ENCODE results near the gene KRTAP26-1.

The KRTAP26-1 gene

DNA sequence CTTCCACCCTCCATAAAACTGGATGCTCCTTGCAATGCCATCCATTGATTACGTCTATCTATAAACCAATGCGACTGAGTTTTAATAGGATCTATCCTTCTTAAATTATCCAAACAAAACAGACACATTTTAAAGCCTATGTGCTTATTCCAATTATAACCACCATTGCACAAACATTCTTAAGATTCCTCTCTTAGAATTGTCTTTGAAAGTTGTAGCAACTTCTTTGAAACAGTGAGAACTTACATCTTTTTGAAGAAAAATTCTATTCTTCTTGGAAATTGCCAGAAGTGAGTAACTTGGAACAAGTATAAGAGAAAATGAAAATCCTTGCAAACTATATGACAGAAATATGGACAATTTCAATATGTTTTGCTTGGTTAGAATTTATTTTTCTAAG, at the start of gene KRTAP26-1:
KRTAP26-1 (minus strand) TSS at position 101 of the 400 bp plus-strand sequence. CDS start 280 bp downstream, outside the sequence.
- Mint-ChIP-seq H3K4me3 (no peak within 1 kb of the TSS), H3K4me1 (ENCODE audit: low read depth) (no peaks in the 10 kb centered on the region), H3K27me3 (ENCODE audit: low read depth) (no peaks in the 10 kb centered on the region), H3K27ac (no peak within 1 kb of the TSS), H3K9me3 (no peaks in the 10 kb centered on the region), H3K36me3 (ENCODE audit: low read depth) (no peaks in the 10 kb centered on the region)

DNA sequence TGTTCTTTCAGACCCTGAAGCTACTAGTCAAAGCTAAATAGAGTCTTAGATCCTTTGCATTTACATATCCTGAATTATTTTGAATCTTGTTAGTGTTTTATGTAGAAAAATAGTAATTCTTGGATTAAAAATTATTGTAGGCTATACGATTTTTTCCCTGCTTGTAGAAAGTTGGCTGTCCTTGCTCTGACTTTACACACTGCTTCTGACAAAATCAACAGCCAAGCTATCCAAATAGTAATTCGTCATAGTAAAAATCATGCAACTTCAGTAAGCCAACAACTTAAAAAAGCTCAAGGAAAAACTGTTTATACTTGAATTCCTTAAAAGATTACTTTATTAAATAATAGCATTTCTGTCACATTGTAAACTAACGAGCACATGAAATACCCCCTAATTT, 35.8 kb upstream of the KRTAP26-1 start:
- Mint-ChIP-seq H3K27me3 (ENCODE audit: low read depth) (no peaks in the 10 kb centered on the region), H3K4me3 (no peak overlapping the region), H3K9me3 (no peaks in the 10 kb centered on the region), H3K27ac (no peak overlapping the region), H3K36me3 (ENCODE audit: low read depth) (no peaks in the 10 kb centered on the region), H3K4me1 (ENCODE audit: low read depth) (no peaks in the 10 kb centered on the region)

GRCh38 chr21:30354308-30355005, 34.3 kb upstream of the KRTAP26-1 start:
- no peak overlapping the region for H3K27ac Mint-ChIP-seq
- no peaks in the 10 kb centered on the region for H3K9me3 Mint-ChIP-seq
- no peaks in the 10 kb centered on the region for H3K36me3 Mint-ChIP-seq (ENCODE audit: low read depth)
- H3K4me3 Mint-ChIP-seq: no peak overlapping the region
- no peaks in the 10 kb centered on the region for H3K27me3 Mint-ChIP-seq (ENCODE audit: low read depth)
- no peaks in the 10 kb centered on the region for H3K4me1 Mint-ChIP-seq (ENCODE audit: low read depth)

DNA sequence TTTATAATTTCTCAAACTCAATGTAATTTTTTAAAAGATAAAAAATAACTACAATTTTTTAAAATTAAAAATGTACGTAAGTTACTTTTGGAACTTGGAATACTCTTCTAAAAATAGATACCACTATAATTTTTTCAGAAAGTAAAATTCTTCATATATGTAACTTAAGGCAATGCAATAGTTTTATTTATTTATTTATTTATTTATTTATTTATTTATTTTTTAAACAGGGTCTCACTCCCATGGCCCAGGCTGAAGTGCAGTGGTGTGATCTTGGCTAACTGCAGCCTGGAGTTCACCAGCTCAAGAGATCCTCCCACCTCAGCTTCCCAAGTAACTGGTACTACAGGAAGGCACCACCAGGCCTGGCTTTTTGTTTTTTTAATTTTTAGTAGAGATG, 31.4 kb upstream of the KRTAP26-1 start:
- Mint-ChIP-seq H3K27me3 (ENCODE audit: low read depth) (no peaks in the 10 kb centered on the region), H3K36me3 (ENCODE audit: low read depth) (no peaks in the 10 kb centered on the region), H3K4me3 (no peak overlapping the region), H3K27ac (no peak overlapping the region), H3K9me3 (no peaks in the 10 kb centered on the region), H3K4me1 (ENCODE audit: low read depth) (no peaks in the 10 kb centered on the region)

DNA sequence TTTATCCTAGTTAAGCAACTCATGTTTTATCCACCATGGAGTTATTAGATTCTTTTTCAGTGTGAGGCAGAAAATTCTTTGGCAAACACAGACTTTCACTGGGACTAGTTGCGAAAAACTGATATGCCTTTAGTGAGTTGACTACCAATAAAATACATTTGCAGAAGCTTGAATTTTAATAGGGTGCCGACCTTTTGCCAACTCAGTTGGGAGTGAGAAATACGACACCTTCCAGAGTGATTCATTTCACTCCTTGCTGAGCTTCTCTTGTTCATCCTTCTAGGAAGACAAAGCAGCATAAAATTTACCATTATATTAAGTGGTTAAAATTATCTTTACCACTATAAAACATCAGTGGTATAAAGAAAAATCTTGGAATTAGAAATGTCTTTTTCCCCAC, 29.5 kb upstream of the KRTAP26-1 start:
- no peaks in the 10 kb centered on the region for H3K4me1 Mint-ChIP-seq (ENCODE audit: low read depth)
- no peaks in the 10 kb centered on the region for H3K36me3 Mint-ChIP-seq (ENCODE audit: low read depth)
- no peaks in the 10 kb centered on the region for H3K9me3 Mint-ChIP-seq
- no peaks in the 10 kb centered on the region for H3K27me3 Mint-ChIP-seq (ENCODE audit: low read depth)
- no peak overlapping the region for H3K4me3 Mint-ChIP-seq
- no peak overlapping the region for H3K27ac Mint-ChIP-seq

GRCh38 chr21:30348506-30348905, 28.4 kb upstream of the KRTAP26-1 start, which contains the start of gene KRTAP23-1:
KRTAP23-1 (minus strand) TSS chr21:30348606; CDS start chr21:30348606, 0 bp downstream.
- H3K4me3 Mint-ChIP-seq: no peak within 1 kb of the TSS
- no peaks in the 10 kb centered on the region for H3K4me1 Mint-ChIP-seq (ENCODE audit: low read depth)
- H3K27ac Mint-ChIP-seq: no peak within 1 kb of the TSS
- H3K36me3 Mint-ChIP-seq (ENCODE audit: low read depth): no peaks in the 10 kb centered on the region
- no peaks in the 10 kb centered on the region for H3K9me3 Mint-ChIP-seq
- H3K27me3 Mint-ChIP-seq (ENCODE audit: low read depth): no peaks in the 10 kb centered on the region

DNA sequence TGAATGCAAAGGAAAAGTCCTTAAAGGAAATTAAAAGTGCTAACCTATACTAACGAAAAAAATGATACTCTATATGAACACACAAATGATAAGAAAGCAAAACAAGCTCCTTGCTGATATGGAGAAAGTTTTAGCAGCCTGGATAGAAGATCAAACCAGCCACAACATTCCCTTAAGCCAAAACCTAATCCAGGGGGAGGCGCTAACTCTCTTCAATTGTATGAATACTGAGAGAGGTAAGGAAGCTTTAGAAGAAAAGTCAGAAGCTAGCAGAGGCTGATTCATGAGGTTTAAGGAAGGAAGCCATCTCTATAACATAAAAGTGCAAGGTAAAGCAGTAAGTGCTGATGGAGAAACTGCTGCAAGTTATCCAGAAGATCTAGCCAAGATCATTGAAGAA, 24.9 kb upstream of the KRTAP26-1 start:
- Mint-ChIP-seq H3K27ac (no peak overlapping the region), H3K4me1 (ENCODE audit: low read depth) (no peaks in the 10 kb centered on the region), H3K36me3 (ENCODE audit: low read depth) (no peaks in the 10 kb centered on the region), H3K4me3 (no peak overlapping the region), H3K9me3 (no peaks in the 10 kb centered on the region), H3K27me3 (ENCODE audit: low read depth) (no peaks in the 10 kb centered on the region)

DNA sequence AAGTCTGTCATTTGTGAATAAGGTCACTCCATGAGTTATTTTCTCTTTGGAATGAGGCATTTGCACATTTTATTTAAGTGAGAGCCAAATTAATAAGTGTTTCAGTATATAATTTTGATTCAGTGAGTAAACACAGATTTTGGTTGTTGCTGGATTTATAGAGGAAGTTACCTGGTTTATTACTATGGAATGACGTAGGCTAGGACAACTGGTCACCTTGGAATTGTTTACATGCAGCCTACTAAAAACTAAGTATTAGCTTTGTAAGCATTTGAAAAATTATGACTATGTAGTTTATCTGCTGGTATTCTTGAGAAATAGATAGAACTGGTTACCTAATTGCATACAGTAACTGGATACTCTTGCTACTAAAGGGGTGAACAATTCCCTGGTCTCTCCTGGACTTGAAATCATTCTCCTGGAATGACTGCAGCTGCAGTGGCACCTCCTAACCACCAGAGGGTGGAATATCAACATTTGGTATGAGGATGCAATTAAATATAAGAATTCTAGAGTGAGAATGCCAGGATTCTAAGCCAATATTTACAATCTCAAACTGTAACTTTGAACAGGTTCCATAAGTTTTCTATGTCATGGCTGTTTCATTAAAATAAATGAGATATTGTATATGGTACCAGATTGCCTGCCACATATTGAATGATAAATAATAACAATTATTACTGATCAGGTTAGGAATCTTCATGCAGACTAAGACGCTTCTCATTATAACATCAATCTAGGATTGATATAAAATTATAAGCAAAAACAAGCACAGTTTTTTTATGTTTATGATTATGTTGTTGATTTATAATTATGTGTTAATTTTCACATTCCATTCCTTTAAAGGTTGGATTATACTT, 20.8 kb upstream of the KRTAP26-1 start:
- no peaks in the 10 kb centered on the region for H3K27me3 Mint-ChIP-seq (ENCODE audit: low read depth)
- H3K4me1 Mint-ChIP-seq (ENCODE audit: low read depth): no peaks in the 10 kb centered on the region
- no peak overlapping the region for H3K4me3 Mint-ChIP-seq
- H3K36me3 Mint-ChIP-seq (ENCODE audit: low read depth): no peaks in the 10 kb centered on the region
- H3K27ac Mint-ChIP-seq: no peak overlapping the region
- no peaks in the 10 kb centered on the region for H3K9me3 Mint-ChIP-seq

DNA sequence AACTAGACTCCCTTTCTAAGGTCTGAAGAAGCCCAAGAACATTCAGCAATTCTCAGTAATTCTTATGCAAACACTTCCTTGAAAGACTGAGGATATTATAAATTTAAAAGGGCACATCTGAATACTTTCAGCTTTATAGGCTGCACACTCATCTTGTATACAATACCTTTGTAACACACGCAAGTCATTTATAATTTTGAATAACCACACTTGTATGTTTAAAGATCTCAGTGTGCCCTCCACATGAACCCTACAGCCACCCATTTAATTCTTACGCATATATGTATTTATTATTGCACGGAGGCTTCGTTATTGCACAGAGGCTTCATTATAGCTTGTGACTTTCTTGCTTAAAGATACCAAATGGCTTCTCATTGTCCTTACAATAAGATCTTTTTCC, 18.6 kb upstream of the KRTAP26-1 start:
- Mint-ChIP-seq H3K4me1 (ENCODE audit: low read depth) (no peaks in the 10 kb centered on the region), H3K9me3 (no peaks in the 10 kb centered on the region), H3K27me3 (ENCODE audit: low read depth) (no peaks in the 10 kb centered on the region), H3K27ac (no peak overlapping the region), H3K36me3 (ENCODE audit: low read depth) (no peaks in the 10 kb centered on the region), H3K4me3 (no peak overlapping the region)

GRCh38 chr21:30337772-30338171, 17.7 kb upstream of the KRTAP26-1 start:
- no peak overlapping the region for H3K4me3 Mint-ChIP-seq
- no peaks in the 10 kb centered on the region for H3K36me3 Mint-ChIP-seq (ENCODE audit: low read depth)
- H3K9me3 Mint-ChIP-seq: no peaks in the 10 kb centered on the region
- no peaks in the 10 kb centered on the region for H3K4me1 Mint-ChIP-seq (ENCODE audit: low read depth)
- no peaks in the 10 kb centered on the region for H3K27me3 Mint-ChIP-seq (ENCODE audit: low read depth)
- H3K27ac Mint-ChIP-seq: no peak overlapping the region

DNA sequence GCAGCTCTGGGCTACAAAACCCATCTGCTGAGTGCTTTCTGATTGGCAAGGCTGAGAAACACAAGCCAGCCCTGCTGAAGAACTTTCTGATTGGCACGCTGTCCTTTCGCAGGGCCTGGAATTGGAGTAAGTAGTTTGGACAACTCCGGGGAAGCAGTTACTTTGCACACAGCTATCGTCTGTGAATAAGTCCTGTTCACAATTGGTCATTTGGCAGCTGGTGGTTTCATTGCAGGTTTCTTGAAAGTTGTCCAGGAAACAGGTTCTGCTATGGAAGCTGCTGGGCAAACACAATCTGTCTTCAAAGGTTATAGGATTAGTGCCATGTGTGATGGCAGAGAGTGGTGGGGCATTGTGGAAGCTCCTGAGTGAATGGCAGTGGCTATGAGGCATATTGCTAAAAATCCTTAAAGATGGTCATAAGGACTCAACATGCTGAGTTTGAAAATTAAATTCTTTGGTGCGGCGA, 17.2 kb upstream of the KRTAP26-1 start, which contains the start of gene KRTAP27-1:
KRTAP27-1 (minus strand) TSS at position 419 of the 469 bp plus-strand sequence; CDS start at position 393, 26 bp downstream.
- Mint-ChIP-seq H3K36me3 (ENCODE audit: low read depth) (no peaks in the 10 kb centered on the region), H3K4me3 (no peak within 1 kb of the TSS), H3K9me3 (no peaks in the 10 kb centered on the region), H3K4me1 (ENCODE audit: low read depth) (no peaks in the 10 kb centered on the region), H3K27me3 (ENCODE audit: low read depth) (no peaks in the 10 kb centered on the region), H3K27ac (no peak within 1 kb of the TSS)

DNA sequence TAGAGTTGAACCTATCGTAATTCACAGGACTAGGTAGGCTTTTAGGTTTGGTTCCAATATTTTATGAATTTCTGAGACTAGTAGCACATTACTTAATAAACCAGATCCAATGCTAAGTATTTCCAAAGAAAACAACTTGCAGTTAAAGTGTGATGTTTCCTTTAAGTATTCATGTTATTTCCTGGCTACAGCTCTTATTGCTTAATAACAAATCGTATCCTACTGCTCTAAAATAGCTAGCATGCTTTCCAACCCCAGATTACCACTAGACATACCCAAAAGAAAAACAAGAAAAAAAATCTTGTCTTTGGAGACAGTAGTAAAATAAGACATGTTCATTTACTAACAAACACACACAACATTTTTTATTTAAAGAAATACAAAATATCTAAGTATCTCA, 16.5 kb upstream of the KRTAP26-1 start:
- Mint-ChIP-seq H3K4me1 (ENCODE audit: low read depth) (no peaks in the 10 kb centered on the region), H3K27ac (no peak overlapping the region), H3K9me3 (no peaks in the 10 kb centered on the region), H3K36me3 (ENCODE audit: low read depth) (no peaks in the 10 kb centered on the region), H3K27me3 (ENCODE audit: low read depth) (no peaks in the 10 kb centered on the region), H3K4me3 (no peak overlapping the region)

- no peak overlapping the region for H3K27ac Mint-ChIP-seq
- no peaks in the 10 kb centered on the region for H3K9me3 Mint-ChIP-seq
- no peaks in the 10 kb centered on the region for H3K4me1 Mint-ChIP-seq (ENCODE audit: low read depth)
- no peaks in the 10 kb centered on the region for H3K27me3 Mint-ChIP-seq (ENCODE audit: low read depth)
- no peak overlapping the region for H3K4me3 Mint-ChIP-seq
- H3K36me3 Mint-ChIP-seq (ENCODE audit: low read depth): no peaks in the 10 kb centered on the region
These were observed 13.6 kb upstream of the KRTAP26-1 start for GRCh38 chr21:30333736-30334135.

DNA sequence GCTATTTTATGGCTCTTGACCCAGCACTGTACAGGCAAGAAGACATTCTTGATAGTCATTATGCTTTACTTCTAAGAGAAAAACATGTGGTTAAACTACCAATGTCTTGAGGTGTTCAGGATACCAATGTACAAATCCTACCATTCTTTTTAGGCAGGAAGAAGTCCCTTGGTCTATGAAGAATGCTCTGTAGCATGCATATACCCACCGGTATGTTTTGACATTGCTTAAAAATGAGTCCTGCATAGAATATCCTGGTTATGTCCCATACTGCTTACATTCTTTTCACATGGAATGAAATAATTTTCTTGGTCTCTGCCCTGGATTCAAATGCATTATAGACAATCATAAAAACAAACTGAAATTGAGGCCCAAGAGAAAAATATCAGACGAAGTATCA, 12.6 kb upstream of the KRTAP26-1 start:
- Mint-ChIP-seq H3K9me3 (no peaks in the 10 kb centered on the region), H3K4me1 (ENCODE audit: low read depth) (no peaks in the 10 kb centered on the region), H3K27me3 (ENCODE audit: low read depth) (no peaks in the 10 kb centered on the region), H3K27ac (no peak overlapping the region), H3K4me3 (no peak overlapping the region), H3K36me3 (ENCODE audit: low read depth) (no peaks in the 10 kb centered on the region)
